Upper lobe of right lung (tissue), 1 donor: ENCODE data around the gene TYMS. TPM values are rescaled to one million over a fixed set of nuclear protein-coding genes. Genes with fewer than 3 reads are reported as not detected.

Experiments
- ATAC-seq: fragments of 200-7000 bp; cut with Tn5 transposase; one replicate; pipeline ENCODE4 v1.9.1; 2020; ENCODE audit warnings: mild to moderate bottlenecking, moderate library complexity
- DNase-seq: peaks from one replicate; pipeline ENCODE4 v3.0.0-alpha.2; 2020
- H3K27ac ChIP-seq: fragments of 200-600 bp; one replicate; pipeline ENCODE4 v1.8.0; 2022
- H3K27me3 ChIP-seq: fragments of 200-600 bp; one replicate; pipeline ENCODE4 v1.8.0; 2022; ENCODE audit warnings: mild to moderate bottlenecking
- H3K36me3 ChIP-seq: fragments of 200-600 bp; one replicate; pipeline ENCODE4 v1.8.0; 2022
- H3K4me1 ChIP-seq: fragments of 200-600 bp; one replicate; pipeline ENCODE4 v1.8.0; 2022
- H3K4me3 ChIP-seq: fragments of 200-600 bp; one replicate; pipeline ENCODE4 v1.8.0; 2022; ENCODE audit warnings: mild to moderate bottlenecking
- H3K9me3 ChIP-seq: fragments of 200-600 bp; one replicate; pipeline ENCODE4 v1.8.0; 2022
- CTCF ChIP-seq: fragments of 200-600 bp; IDR thresholded peaks from one replicate; pipeline ENCODE4 v1.8.0; 2022; ENCODE audit warnings: antibody characterized with exemption
- intact Hi-C: fragments of 100-400 bp; cut with DNase I; formaldehyde crosslinking; loops from one replicate; pipeline ENCODE4 v1.11.0; 2022
- total RNA-seq: library from RNA; stranded (reverse); fragmentation: NEBNext Ultra II Directional; extraction: Animal tissue kit (Norgen Biotek cat#: 25700); gene quantifications from one replicate; pipeline ENCODE4 v1.2.1, GENCODE V29; 2021
- donor health status: DM: no; HTN: yes; CAD: no; lungs with severe emphysema.

The TYMS gene
- total RNA-seq, 1 donor from 2014 or later: 4.6 TPM

DNA sequence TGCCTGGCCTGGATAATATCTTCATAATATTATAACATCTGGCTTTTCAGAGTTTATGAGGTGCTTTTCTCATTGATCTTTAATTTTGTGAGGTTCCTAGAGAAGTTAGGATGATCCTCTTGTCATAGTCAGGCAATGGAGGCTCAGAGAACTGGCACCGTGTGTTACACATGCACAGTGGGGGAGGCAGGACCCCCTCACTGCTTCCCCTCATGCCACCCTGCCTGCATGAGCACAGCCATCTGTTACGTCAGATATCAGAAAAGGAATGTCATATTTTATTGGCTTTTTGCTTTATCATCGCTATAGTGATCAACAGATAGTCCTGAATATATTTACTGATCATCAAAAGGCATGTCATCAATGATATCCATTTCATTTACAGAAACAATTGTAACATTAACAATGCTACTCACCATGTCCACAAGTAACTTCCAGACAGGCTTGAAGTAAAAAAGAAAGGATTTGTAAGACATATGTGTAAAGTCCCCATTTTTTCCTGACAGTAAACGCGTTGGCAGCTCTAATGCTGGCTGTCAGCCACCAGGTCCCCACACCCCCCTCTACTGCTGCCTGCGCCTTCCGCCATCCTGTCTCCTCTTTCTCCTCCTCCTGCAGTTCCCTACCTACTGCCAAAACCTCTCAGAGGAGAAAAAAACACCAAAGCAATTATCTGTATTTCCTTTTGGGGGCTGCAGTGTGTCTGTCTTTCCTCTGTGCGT is 36.2 kb downstream of the TYMS start:
- DNase-seq (no peak), ATAC-seq (no peak)

GRCh38 chr18:697012-697411 is 39.6 kb downstream of the TYMS start:
- ATAC-seq (no peak), DNase-seq (no peak)
- intact Hi-C loops: no loop called here
- H3K27me3 ChIP-seq: no peaks in the 10 kb centered on the region
- H3K4me3 ChIP-seq: no peak overlapping the region
- no peaks in the 10 kb centered on the region for H3K9me3 ChIP-seq
- H3K36me3 ChIP-seq: peaks cover 30% of the 10 kb centered on the region
- TF ChIP-seq CTCF: no peak
- H3K4me1 ChIP-seq: no peaks in the 10 kb centered on the region
- no peak overlapping the region for H3K27ac ChIP-seq

More for the DNA sequence above, 36.2 kb downstream of the TYMS start:
- intact Hi-C loops: no loop called here
- TF ChIP-seq CTCF: no peak
- Histone ChIP-seq H3K27me3 (no peaks in the 10 kb centered on the region), H3K27ac (no peak overlapping the region), H3K9me3 (no peaks in the 10 kb centered on the region), H3K4me3 (no peak overlapping the region), H3K4me1 (no peaks in the 10 kb centered on the region), H3K36me3 (peaks cover 46% of the 10 kb centered on the region)

- peak; percentile 9 for TF ChIP-seq CTCF
- no peaks in the 10 kb centered on the region for H3K9me3 ChIP-seq
- no peaks in the 10 kb centered on the region for H3K27me3 ChIP-seq
- peaks cover 22% of the 10 kb centered on the region for H3K36me3 ChIP-seq
- ATAC-seq (peak; percentile 60), DNase-seq (no peak)
- intact Hi-C loops: no loop called here
- H3K4me1 ChIP-seq: no peaks in the 10 kb centered on the region
- no peak overlapping the region for H3K4me3 ChIP-seq
- H3K27ac ChIP-seq: no peak overlapping the region
Observed at GRCh38 chr18:697800-698199, 40.3 kb downstream of the TYMS start.

GRCh38 chr18:703213-703967 is 45.9 kb downstream of the TYMS start:
- DNase-seq (no peak), ATAC-seq (peak; percentile 34)
- Histone ChIP-seq H3K4me1 (no peaks in the 10 kb centered on the region), H3K27me3 (no peaks in the 10 kb centered on the region), H3K27ac (no peak overlapping the region), H3K9me3 (no peaks in the 10 kb centered on the region), H3K4me3 (no peak overlapping the region), H3K36me3 (peaks cover 22% of the 10 kb centered on the region)
- intact Hi-C loops: no loop called here
- TF ChIP-seq CTCF: no peak

DNA sequence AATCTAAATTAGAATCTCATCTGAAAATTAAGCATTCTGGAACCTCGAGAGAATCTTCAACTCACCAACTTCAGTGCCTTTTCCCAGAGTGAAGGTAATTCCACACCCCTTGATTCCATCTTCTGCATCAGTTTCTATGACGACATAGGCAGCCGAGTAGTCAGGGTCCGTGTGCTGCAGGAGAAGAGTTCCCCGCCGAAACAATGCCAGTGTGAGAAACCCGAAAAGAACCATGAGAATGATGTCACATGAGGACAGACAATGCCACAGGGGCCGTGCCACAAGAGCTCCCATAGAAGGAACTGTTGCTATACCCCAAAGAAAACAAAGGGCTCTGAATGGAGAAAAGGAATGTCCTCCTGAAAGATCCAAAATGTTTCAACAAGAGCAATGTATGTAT is 49.0 kb downstream of the TYMS start:
- intact Hi-C loops: no loop called here
- Histone ChIP-seq H3K9me3 (no peaks in the 10 kb centered on the region), H3K36me3 (peaks cover 22% of the 10 kb centered on the region), H3K4me3 (no peak overlapping the region), H3K27me3 (no peaks in the 10 kb centered on the region), H3K27ac (no peak overlapping the region), H3K4me1 (peaks cover 16% of the 10 kb centered on the region)
- ATAC-seq: no peak
- TF ChIP-seq CTCF: no peak
- no peak for DNase-seq
